GM12878 (cell line): Measurements from ENCODE around the gene SLC8B1. TPM values are rescaled to one million over a fixed set of nuclear protein-coding genes. Genes with fewer than 3 reads are reported as not detected.

ENCODE experiments used
- ATAC-seq: fragments of 200-7000 bp; cut with Tn5 transposase; 3 replicates; pipeline ENCODE4 v1.9.1; 2020; ENCODE audit warnings: mild to moderate bottlenecking, moderate library complexity
- BruUV-seq: library from RNA; stranded (reverse); fragments of 400-500 nt; replicated peaks from 2 replicates; lab custom pipeline; 2021; lab: Mats Ljungman, UMichigan
- CTCF ChIA-PET: fragments of 300-600 bp; sonication (Branson Sonifier 250); formaldehyde crosslinking; extraction: SDS; loops from one replicate; lab custom pipeline; 2021; ENCODE audit warnings: inconsistent platforms; lab: Yijun Ruan, JAX
- POLR2A ChIA-PET: fragments of 350-600 bp; formaldehyde crosslinking; extraction: SDS; loops from one replicate; lab custom pipeline; 2021; ENCODE audit warnings: inconsistent platforms; lab: Charles Lee
- RAD21 ChIA-PET: fragments of 300-600 bp; sonication (Branson Sonifier 250); formaldehyde crosslinking; loops from one replicate; lab custom pipeline; 2023; ENCODE audit warnings: antibody characterized with exemption; ENCODE audit not compliant: unreplicated experiment; lab: Charles Lee
- SMC1A ChIA-PET: fragments of 300-600 bp; sonication (Branson Sonifier 250); formaldehyde crosslinking; loops from one replicate; lab custom pipeline; 2023; ENCODE audit not compliant: unreplicated experiment, uncharacterized antibody; lab: Charles Lee
- DNase-seq: peaks from one replicate; pipeline ENCODE4 v3.0.0-alpha.2; 2011; ENCODE audit warnings: low read depth, low spot score
- FAIRE-seq: peaks from 3 replicates; lab custom pipeline; 2011; peaks lifted over from hg19 to GRCh38; lab: Jason Lieb, UNC
- H2AFZ ChIP-seq: 2 replicates; pipeline ENCODE4 v1.6.0; 2011; ENCODE audit warnings: low read depth, low read length, control low read depth; ENCODE audit not compliant: control insufficient read depth
- H3K27ac ChIP-seq: 2 replicates; pipeline ENCODE4 v1.5.1; 2011; ENCODE audit warnings: control low read depth; ENCODE audit not compliant: control insufficient read depth, insufficient read depth
- H3K27me3 ChIP-seq, 2 experiments: replicated peaks in 1 of 2; 2 replicates each; pipeline versions ENCODE4 v1.6.0 to v1.6.1; 2011; ENCODE audit warnings: low read length in 1 of 2; ENCODE audit not compliant: control insufficient read depth in 2 of 2, insufficient read depth in 2 of 2
- H3K36me3 ChIP-seq, 2 experiments: 2 replicates each; pipeline ENCODE4 v1.5.1; 2011; ENCODE audit warnings: low read length in 1 of 2; ENCODE audit not compliant: control insufficient read depth in 2 of 2, insufficient read depth in 2 of 2
- H3K4me1 ChIP-seq: 2 replicates; pipeline ENCODE4 v1.6.1; 2011; ENCODE audit warnings: mild to moderate bottlenecking, low read length, moderate library complexity, mixed read lengths; ENCODE audit not compliant: control insufficient read depth, insufficient read depth
- H3K4me2 ChIP-seq: 2 replicates; pipeline ENCODE4 v1.6.0; 2011; ENCODE audit warnings: control low read depth; ENCODE audit not compliant: control insufficient read depth, insufficient read depth
- H3K4me3 ChIP-seq: fragments of 200-600 bp; sonication (generic); 2 replicates; pipeline ENCODE4 v1.5.1; 2016
- H3K79me2 ChIP-seq: 2 replicates; pipeline ENCODE4 v1.6.0; 2011; ENCODE audit warnings: low read length; ENCODE audit not compliant: control insufficient read depth, insufficient read depth
- H3K9ac ChIP-seq: 2 replicates; pipeline ENCODE4 v1.8.0; 2011; ENCODE audit warnings: low read length, control low read depth, mixed read lengths; ENCODE audit not compliant: control insufficient read depth, insufficient read depth
- H3K9me3 ChIP-seq: replicated peaks from 3 replicates; pipeline ENCODE4 v1.5.1; 2011; ENCODE audit warnings: mild to moderate bottlenecking, low read length; ENCODE audit not compliant: control insufficient read depth, insufficient read depth
- H4K20me1 ChIP-seq: 2 replicates; pipeline ENCODE4 v1.6.0; 2011; ENCODE audit not compliant: control insufficient read depth, insufficient read depth
- DPF2 ChIP-seq: fragments of 450-650 bp; IDR thresholded peaks from 2 replicates; pipeline ENCODE4 v1.6.1; 2017; ENCODE audit warnings: mild to moderate bottlenecking
- EGR1 ChIP-seq, 2 experiments: IDR thresholded peaks; 1 replicate in 1 of 2; 2 replicates in 1 of 2; pipeline ENCODE4 v1.6.1; 2011 to 2012; ENCODE audit warnings: low read depth in 2 of 2, low read length in 2 of 2, borderline replicate concordance in 1 of 2, mild to moderate bottlenecking in 1 of 2, moderate library complexity in 1 of 2
- FOS ChIP-seq: IDR thresholded peaks from 3 replicates; pipeline ENCODE4 v1.6.1; 2011; ENCODE audit warnings: borderline replicate concordance; ENCODE audit not compliant: insufficient read length; ENCODE audit errors: extremely low read depth
- GABPA ChIP-seq: IDR thresholded peaks from 2 replicates; pipeline ENCODE4 v1.6.1; 2014; ENCODE audit warnings: antibody characterized with exemption, low read depth, mild to moderate bottlenecking, inconsistent platforms
- MTA2 ChIP-seq: fragments of 450-650 bp; IDR thresholded peaks from 2 replicates; pipeline ENCODE4 v1.6.1; 2016; ENCODE audit warnings: low read depth, mild to moderate bottlenecking, moderate library complexity
- NFXL1 ChIP-seq: fragments of 450-650 bp; IDR thresholded peaks from 2 replicates; pipeline ENCODE4 v1.6.1; 2017; ENCODE audit warnings: antibody characterized with exemption, mild to moderate bottlenecking, borderline replicate concordance
- PAX8 ChIP-seq: fragments of 450-650 bp; IDR thresholded peaks from 2 replicates; pipeline ENCODE4 v1.6.1; 2017; ENCODE audit warnings: mild to moderate bottlenecking, moderate library complexity
- STAT1 ChIP-seq: fragments of 450-650 bp; conservative IDR thresholded peaks from 2 replicates; pipeline ENCODE4 v1.6.1; 2014; ENCODE audit warnings: antibody characterized with exemption, mild to moderate bottlenecking
- TAF1 ChIP-seq: IDR thresholded peaks from 2 replicates; pipeline ENCODE4 v1.6.1; 2011; ENCODE audit warnings: mild to moderate bottlenecking, low read depth, low read length, borderline replicate concordance
- WGBS: methylation state at CpG from one replicate; pipeline ENCODE4 v1.1.6; 2016; ENCODE audit warnings: low lambda C conversion rate; ENCODE audit not compliant: insufficient replicate concordance, insufficient coverage; ENCODE audit errors: missing lambda C conversion rate; 5-methylcytosine and 5-hydroxymethylcytosine counted together
- in situ Hi-C: fragments of 300-500 bp; cut with MboI; formaldehyde crosslinking; loops from 9 replicates; pipeline ENCODE4 v1.14.3; 2018; ENCODE audit warnings: mixed read lengths
- intact Hi-C: fragments of 100-400 bp; cut with micrococcal nuclease; formaldehyde crosslinking; loops from one replicate; pipeline ENCODE4 v1.14.2; 2022; ENCODE audit not compliant: unreplicated experiment
- polyA plus RNA-seq, 11 experiments: library from polyadenylated mRNA; depleted of rRNA in 4 of 11; unstranded in 6 of 11; stranded (reverse) in 5 of 11; fragments of >200 nt; fragmentation: Nextera tagmentation in 4 of 11; fragmentation: Illumina TruSeq in 1 of 11; extraction: Ambion mirVana in 4 of 11; extraction: Trizol in 1 of 11; gene quantifications; 1 replicate in 1 of 11; 2 replicates in 10 of 11; pipeline versions ENCODE4 v1.2.1 to v1.2.3, GENCODE V29; 2011 to 2016; ENCODE audit warnings: inconsistent platforms in 2 of 11, missing spikeins in 2 of 11, low read depth in 1 of 11
- total RNA-seq, 4 experiments: library from RNA; depleted of rRNA in 3 of 4; stranded (reverse); fragments of >200 nt in 3 of 4; fragmentation: Illumina TruSeq in 1 of 4; extraction: Trizol in 1 of 4; gene quantifications; 2 replicates each; pipeline versions ENCODE4 v1.2.1 to v1.2.3, GENCODE V29; 2013 to 2021
- TF ChIP-seq, protein P1 (sequence below): IDR thresholded peaks from 2 replicates; pipeline ENCODE4 v1.6.1; 2011; ENCODE audit warnings: mild to moderate bottlenecking, low read depth, low read length, moderate library complexity; ENCODE audit not compliant: insufficient replicate concordance
- TF ChIP-seq, protein P2 (sequence below): fragments of 450-650 bp; formaldehyde crosslinking; IDR thresholded peaks from 2 replicates; pipeline ENCODE4 v1.4.0; 2020; ENCODE audit warnings: mild to moderate bottlenecking, moderate library complexity

SLC8B1 gene
- total and polyA plus RNA-seq, 10 of the 15 experiments (the other 5 are each of a cell fraction or from before 2014, with no cell fraction given): 0.18 to 12.3 (median 6.8) TPM

DNA sequence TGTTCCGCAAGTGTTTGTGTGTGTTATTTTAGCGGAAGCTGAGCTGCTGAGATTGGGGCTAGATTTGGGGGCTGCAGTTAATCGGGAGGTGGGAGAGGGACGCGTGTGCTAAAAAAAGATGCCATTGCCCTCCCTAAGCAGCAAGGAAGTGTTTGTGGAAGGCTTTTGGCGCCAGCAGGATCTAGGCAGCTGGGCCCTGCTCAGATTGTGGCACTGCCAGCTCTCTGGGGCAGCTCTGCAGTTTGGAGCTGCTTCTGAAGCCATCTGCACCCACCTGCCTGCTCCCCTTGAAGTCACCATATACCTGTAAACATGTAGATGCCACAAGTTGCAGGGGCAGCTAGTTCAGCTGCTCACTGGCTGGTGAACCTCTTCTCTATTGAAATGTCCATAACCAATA, 84.9 kb downstream of the SLC8B1 start:
- Histone ChIP-seq H3K27ac (no peak overlapping the region), H3K27me3 (no peaks in the 10 kb centered on the region), H3K4me1 (no peaks in the 10 kb centered on the region), H3K79me2 (no peaks in the 10 kb centered on the region), H3K9me3 (peaks cover 5% of the 10 kb centered on the region), H3K36me3 (peaks cover 4 to 15% of the 10 kb centered on the region in 2 experiments; a peak in 3 of 4 replicates), H4K20me1 (no peaks in the 10 kb centered on the region), H3K4me2 (no peak overlapping the region), H3K4me3 (no peak overlapping the region), H3K9ac (no peak overlapping the region), H2AFZ (no peak overlapping the region)
- 97% methylated on average over 6 of the region's 6 CpGs for WGBS
- CTCF ChIA-PET: no interaction called here
- no peak for TF ChIP-seq NFXL1
- POLR2A ChIA-PET: no interaction called here
- SMC1A ChIA-PET: interaction anchor here (1.5 kb wide), 1 partner anchor 53 kb away, joined by 6 read pairs; no protein-coding TSS in a partner anchor
- intact Hi-C loops (no loop called here), in situ Hi-C loops (no loop called here)
- DNase-seq: no peak
- FAIRE-seq: no peak
- no peak for ATAC-seq
- RAD21 ChIA-PET: interaction anchor here (1.2 kb wide), 1 partner anchor 66 kb away, joined by 3 read pairs; no protein-coding TSS in a partner anchor
- no TSS peak for BruUV-seq

DNA sequence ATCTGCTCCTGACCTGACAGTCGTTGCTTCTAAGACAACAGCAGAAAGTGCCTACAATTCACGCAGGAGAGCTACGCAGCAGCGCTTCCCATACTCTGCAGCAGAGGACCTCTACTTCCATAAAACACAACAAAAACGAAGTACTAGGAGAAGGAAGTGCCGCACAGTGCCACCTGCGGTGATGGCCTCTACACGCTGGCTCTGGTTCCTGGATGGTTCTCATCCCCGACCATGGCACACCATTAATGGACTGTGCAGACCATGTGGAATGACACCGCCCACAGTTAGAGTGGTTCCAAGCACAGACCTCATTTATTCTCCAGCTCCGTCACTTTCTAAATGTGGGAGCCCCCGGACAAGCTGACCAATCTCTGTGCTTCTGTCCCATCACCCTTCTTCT, 85.4 kb downstream of the SLC8B1 start:
- in situ Hi-C loops: no loop called here
- ChIA-PET RAD21 (no interaction called here), SMC1A (interaction anchor here (1.5 kb wide), 1 partner anchor 53 kb away, joined by 6 read pairs; no protein-coding TSS in a partner anchor), POLR2A (no interaction called here), CTCF (no interaction called here)
- Histone ChIP-seq H3K4me3 (no peak overlapping the region), H2AFZ (no peak overlapping the region), H3K4me2 (no peak overlapping the region), H3K27ac (no peak overlapping the region), H3K9me3 (peaks cover 5% of the 10 kb centered on the region), H4K20me1 (no peaks in the 10 kb centered on the region), H3K79me2 (no peaks in the 10 kb centered on the region), H3K4me1 (no peaks in the 10 kb centered on the region), H3K36me3 (peaks cover 4 to 15% of the 10 kb centered on the region in 2 experiments; a peak in 3 of 4 replicates), H3K9ac (no peak overlapping the region), H3K27me3 (no peaks in the 10 kb centered on the region)
- FAIRE-seq: no peak
- intact Hi-C loops: no loop called here
- 92% methylated on average over 12 of the region's 12 CpGs for WGBS
- no TSS peak for BruUV-seq
- ATAC-seq: no peak
- no peak for DNase-seq
- TF ChIP-seq EGR1 (IDR thresholded peaks at IDR 0.05; ENCODE audit: borderline replicate concordance in 1 of 2, low read depth in 2 of 2, low read length in 2 of 2) (no peak), FOS (no peak), DPF2 (no peak), GABPA (no peak), TAF1 (no peak), STAT1 (no peak), MTA2 (no peak), PAX8 (no peak)
- TF ChIP-seq, protein P1, sequence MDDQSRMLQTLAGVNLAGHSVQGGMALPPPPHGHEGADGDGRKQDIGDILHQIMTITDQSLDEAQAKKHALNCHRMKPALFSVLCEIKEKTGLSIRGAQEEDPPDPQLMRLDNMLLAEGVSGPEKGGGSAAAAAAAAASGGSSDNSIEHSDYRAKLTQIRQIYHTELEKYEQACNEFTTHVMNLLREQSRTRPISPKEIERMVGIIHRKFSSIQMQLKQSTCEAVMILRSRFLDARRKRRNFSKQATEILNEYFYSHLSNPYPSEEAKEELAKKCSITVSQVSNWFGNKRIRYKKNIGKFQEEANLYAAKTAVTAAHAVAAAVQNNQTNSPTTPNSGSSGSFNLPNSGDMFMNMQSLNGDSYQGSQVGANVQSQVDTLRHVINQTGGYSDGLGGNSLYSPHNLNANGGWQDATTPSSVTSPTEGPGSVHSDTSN: no peak
- TF ChIP-seq, protein P2, sequence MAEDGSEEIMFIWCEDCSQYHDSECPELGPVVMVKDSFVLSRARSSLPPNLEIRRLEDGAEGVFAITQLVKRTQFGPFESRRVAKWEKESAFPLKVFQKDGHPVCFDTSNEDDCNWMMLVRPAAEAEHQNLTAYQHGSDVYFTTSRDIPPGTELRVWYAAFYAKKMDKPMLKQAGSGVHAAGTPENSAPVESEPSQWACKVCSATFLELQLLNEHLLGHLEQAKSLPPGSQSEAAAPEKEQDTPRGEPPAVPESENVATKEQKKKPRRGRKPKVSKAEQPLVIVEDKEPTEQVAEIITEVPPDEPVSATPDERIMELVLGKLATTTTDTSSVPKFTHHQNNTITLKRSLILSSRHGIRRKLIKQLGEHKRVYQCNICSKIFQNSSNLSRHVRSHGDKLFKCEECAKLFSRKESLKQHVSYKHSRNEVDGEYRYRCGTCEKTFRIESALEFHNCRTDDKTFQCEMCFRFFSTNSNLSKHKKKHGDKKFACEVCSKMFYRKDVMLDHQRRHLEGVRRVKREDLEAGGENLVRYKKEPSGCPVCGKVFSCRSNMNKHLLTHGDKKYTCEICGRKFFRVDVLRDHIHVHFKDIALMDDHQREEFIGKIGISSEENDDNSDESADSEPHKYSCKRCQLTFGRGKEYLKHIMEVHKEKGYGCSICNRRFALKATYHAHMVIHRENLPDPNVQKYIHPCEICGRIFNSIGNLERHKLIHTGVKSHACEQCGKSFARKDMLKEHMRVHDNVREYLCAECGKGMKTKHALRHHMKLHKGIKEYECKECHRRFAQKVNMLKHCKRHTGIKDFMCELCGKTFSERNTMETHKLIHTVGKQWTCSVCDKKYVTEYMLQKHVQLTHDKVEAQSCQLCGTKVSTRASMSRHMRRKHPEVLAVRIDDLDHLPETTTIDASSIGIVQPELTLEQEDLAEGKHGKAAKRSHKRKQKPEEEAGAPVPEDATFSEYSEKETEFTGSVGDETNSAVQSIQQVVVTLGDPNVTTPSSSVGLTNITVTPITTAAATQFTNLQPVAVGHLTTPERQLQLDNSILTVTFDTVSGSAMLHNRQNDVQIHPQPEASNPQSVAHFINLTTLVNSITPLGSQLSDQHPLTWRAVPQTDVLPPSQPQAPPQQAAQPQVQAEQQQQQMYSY (CRISPR knock-in tag): no peak
